ES-I3 (cell line): ENCODE data around the gene VAC14.

Experiments used
- H3K36me3 ChIP-seq: 2 replicates; pipeline ENCODE4 v1.6.1; 2013; ENCODE audit warnings: mild to moderate bottlenecking, low read length, control low read depth, moderate library complexity; ENCODE audit not compliant: insufficient read depth
- H3K4me1 ChIP-seq: 2 replicates; pipeline ENCODE4 v1.6.1; 2013; ENCODE audit warnings: mild to moderate bottlenecking, control low read depth, low read length; ENCODE audit not compliant: insufficient read depth
- H3K9ac ChIP-seq: 2 replicates; pipeline ENCODE4 v1.6.1; 2013; ENCODE audit warnings: low read depth, mild to moderate bottlenecking, low read length, moderate library complexity
- H3K9me3 ChIP-seq: 2 replicates; pipeline ENCODE4 v1.6.1; 2013; ENCODE audit warnings: mild to moderate bottlenecking, low read length, moderate library complexity; ENCODE audit not compliant: control insufficient read depth, insufficient read depth

Gene VAC14

DNA sequence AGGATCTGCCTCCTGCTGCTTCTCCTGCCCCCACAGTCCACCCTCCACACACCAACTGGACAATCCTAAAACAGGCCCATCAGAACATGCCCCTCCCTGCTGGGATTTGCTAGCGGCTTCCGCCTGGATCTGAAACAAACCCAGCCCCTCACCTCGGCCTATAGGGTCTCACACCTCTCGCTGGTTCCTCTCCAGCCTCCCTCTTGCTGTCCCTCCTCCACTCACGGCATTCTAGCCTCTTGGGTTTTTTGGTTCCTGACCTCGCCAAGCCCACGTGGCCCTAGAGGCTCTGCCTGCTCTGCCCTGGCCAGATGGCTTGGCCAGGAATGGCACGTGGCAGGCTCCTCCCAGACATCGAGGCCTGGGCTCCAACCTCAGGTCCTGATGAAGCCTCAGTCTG lies 99.4 kb downstream of the VAC14 start:
- H3K9me3 ChIP-seq, result no peaks in the 10 kb centered on the region
- peaks cover 20% of the 10 kb centered on the region; the same call in 1 of the 2 replicates for H3K4me1 ChIP-seq
- no peaks in the 10 kb centered on the region for H3K36me3 ChIP-seq
- H3K9ac ChIP-seq, result no peak overlapping the region

GRCh38 chr16:70701036-70701435 lies 99.9 kb downstream of the VAC14 start:
- H3K4me1 ChIP-seq, result peaks cover 20% of the 10 kb centered on the region; the same call in 1 of the 2 replicates
- no peak overlapping the region for H3K9ac ChIP-seq
- H3K36me3 ChIP-seq, result no peaks in the 10 kb centered on the region
- H3K9me3 ChIP-seq, result no peaks in the 10 kb centered on the region

DNA sequence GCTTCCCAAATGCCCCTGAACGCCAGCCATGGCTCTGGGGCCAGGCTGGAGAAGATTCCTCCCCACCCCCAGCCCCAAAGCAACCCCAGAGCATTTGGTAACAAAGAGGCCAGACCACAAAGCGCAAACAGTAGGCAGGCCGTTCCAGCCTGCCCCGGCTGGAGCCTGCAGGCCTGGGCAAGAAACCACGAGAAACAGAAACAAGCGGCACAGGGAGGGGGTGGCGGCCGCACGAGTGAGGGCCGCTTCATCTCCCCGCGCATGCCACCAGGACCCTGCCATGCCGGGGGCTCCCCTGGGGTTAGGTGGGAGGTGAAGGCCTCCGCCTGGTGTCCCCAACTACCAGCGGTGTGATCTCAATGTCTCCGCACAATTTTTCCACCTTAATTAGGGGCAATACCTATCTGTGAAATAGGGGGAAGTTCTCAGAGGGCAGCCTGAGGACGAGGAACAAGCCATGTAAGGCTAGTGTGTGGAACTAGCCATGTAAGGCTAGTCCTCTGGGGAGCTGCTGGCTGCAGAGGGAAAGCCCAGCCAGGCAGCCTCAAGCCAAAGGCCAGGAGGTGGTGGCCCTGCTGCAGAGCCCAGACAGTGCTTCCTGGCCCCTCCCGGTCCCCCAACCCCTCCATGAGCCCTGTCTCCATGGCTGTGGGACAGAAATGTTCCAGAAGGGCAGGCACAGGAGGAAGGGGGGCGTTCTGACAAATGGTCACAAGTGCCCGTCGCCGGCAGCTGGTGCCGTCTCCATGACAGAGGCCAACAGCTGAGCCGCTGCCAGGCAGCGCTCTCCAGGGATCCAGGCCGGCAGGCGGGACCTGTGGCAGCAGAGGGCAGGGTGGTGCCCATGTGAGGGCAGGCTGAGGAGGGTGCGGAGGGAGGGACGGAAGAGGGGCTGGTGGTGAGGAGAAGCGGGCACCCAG lies 100.6 kb downstream of the VAC14 start:
- H3K9me3 ChIP-seq, result no peaks in the 10 kb centered on the region
- H3K4me1 ChIP-seq, result peaks cover 27% of the 10 kb centered on the region; the same call in 1 of the 2 replicates
- no peak overlapping the region for H3K9ac ChIP-seq
- no peaks in the 10 kb centered on the region for H3K36me3 ChIP-seq

- H3K9me3 ChIP-seq, result no peaks in the 10 kb centered on the region
- H3K9ac ChIP-seq, result no peak overlapping the region
- peaks cover 34% of the 10 kb centered on the region; the same call in 1 of the 2 replicates for H3K4me1 ChIP-seq
Measured at GRCh38 chr16:70699696-70700095, 101.3 kb downstream of the VAC14 start.

DNA sequence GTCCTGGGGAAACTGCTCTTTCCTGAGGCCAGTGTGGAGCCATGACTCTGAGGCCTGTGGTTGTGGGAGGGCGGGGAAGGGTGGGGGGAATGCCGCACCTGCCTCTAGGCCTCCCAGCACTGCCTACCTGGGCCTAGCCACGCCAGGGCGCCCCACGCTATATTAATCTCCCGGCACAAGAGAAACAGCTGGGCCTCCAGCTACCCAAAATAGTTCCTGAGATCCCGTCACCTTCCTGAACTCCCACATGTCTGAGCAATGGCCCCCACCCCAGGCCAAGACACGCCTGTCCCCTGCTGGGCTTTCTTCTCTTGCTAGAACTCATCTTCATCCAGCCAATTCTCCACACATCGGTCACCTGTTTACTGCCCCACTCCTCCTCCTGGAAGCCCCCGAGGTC lies 102.1 kb downstream of the VAC14 start:
- peaks cover 41% of the 10 kb centered on the region; the same call in 1 of the 2 replicates for H3K4me1 ChIP-seq

More at GRCh38 chr16:70699696-70700095, 101.3 kb downstream of the VAC14 start:
- no peaks in the 10 kb centered on the region for H3K36me3 ChIP-seq

GRCh38 chr16:70697594-70698170 lies 103.3 kb downstream of the VAC14 start:
- Histone ChIP-seq H3K4me1 (peaks cover 34% of the 10 kb centered on the region; the same call in 1 of the 2 replicates), H3K9ac (no peak overlapping the region), H3K9me3 (no peaks in the 10 kb centered on the region), H3K36me3 (no peaks in the 10 kb centered on the region)

More for the DNA sequence above, 102.1 kb downstream of the VAC14 start:
- Histone ChIP-seq H3K9ac (no peak overlapping the region), H3K9me3 (no peaks in the 10 kb centered on the region), H3K36me3 (no peaks in the 10 kb centered on the region)

GRCh38 chr16:70696952-70697593 lies 103.9 kb downstream of the VAC14 start:
- H3K9me3 ChIP-seq, result no peaks in the 10 kb centered on the region
- peaks cover 30% of the 10 kb centered on the region; the same call in 1 of the 2 replicates for H3K4me1 ChIP-seq
- H3K36me3 ChIP-seq, result no peaks in the 10 kb centered on the region
- H3K9ac ChIP-seq, result no peak overlapping the region

GRCh38 chr16:70696355-70696754 lies 104.6 kb downstream of the VAC14 start:
- H3K9me3 ChIP-seq, result no peaks in the 10 kb centered on the region
- H3K36me3 ChIP-seq, result no peaks in the 10 kb centered on the region
- no peak overlapping the region for H3K9ac ChIP-seq
- peaks cover 30% of the 10 kb centered on the region; the same call in 1 of the 2 replicates for H3K4me1 ChIP-seq

DNA sequence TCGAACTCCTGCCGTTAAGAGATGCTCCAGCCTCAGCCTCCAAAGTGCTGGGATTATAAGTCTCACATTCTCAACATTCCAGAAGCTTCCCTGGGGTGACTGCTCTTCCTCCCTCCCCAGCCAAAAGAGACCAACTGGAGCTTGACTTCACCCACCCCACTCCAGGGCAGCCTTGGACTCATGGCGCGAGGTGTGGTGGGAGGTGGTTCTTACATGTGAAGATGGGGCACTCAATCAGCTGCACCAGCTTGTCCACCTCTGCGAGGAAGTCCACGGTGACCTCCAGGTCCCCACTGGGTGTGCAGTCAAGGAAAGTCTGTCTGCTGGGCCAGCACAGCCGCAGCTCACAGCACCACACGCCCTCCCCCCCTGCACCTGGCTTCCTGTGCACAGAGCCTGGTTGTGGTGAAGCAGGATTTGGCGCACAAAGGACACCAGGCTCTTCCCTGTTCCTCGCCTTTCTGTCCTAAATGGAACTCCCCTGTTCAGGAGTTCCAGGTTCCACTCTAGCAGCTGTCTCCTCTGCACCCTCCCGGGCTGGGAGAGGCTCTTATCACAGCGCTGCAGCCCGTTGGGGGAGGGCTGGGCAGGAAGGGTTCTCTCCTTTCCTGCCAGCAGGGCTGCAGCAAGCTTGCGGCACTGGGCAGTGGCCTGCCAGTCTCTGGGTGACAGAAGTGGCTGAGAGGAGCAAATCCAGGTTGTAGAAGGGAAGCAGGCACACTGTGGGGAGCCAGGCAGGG lies 105.5 kb downstream of the VAC14 start:
- Histone ChIP-seq H3K9ac (no peak overlapping the region), H3K36me3 (no peaks in the 10 kb centered on the region), H3K4me1 (peaks cover 30% of the 10 kb centered on the region; the same call in 1 of the 2 replicates), H3K9me3 (no peaks in the 10 kb centered on the region)

- Histone ChIP-seq H3K36me3 (no peaks in the 10 kb centered on the region), H3K4me1 (peaks cover 30% of the 10 kb centered on the region; the same call in 1 of the 2 replicates), H3K9me3 (no peaks in the 10 kb centered on the region), H3K9ac (no peak overlapping the region)
Measured at GRCh38 chr16:70694868-70695218, 106.1 kb downstream of the VAC14 start.

GRCh38 chr16:70694088-70694867 lies 106.7 kb downstream of the VAC14 start:
- Histone ChIP-seq H3K9ac (no peak overlapping the region), H3K9me3 (no peaks in the 10 kb centered on the region)

DNA sequence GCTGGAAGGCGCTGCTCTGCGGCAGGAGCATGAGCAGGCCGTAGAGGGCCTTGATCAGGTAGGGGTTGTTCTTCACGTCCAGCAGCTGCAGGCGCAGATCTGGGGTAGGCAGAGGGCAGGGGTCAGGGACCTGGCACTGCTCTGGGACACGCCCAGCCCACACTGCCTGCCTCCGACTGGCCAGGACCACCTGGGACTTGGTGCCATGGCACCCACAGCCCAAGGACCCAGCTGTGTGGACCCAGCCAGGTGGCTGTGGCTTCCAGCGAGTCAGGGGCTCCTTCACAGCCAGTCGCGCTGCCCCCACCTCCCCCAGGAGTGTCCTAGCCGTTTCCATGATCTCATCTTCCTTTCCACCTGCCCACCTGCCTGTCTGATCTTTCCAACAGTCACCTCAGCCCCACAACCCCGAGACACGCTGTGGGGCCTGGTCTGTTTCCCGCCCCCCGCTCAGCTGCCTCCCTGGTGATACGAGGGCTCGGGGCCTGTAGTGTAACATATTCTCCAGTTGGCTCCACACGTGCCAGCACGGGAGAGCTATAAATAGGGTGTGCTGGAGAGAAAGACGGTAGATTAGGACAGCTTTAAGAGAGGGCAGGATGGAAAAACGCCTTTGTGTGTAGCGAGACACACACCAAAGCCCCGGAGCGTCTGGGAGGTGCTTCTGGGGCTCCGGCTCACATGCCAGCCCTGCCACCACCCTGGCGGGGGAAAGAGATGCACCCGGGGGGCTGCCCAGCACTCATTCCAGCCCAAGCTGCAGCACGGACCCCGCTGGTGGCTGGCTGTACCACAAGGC lies 107.9 kb downstream of the VAC14 start:
- Histone ChIP-seq H3K9me3 (no peaks in the 10 kb centered on the region), H3K4me1 (peaks cover 34% of the 10 kb centered on the region; the same call in 1 of the 2 replicates), H3K9ac (no peak overlapping the region)

More at GRCh38 chr16:70694088-70694867, 106.7 kb downstream of the VAC14 start:
- Histone ChIP-seq H3K4me1 (peaks cover 30% of the 10 kb centered on the region; the same call in 1 of the 2 replicates), H3K36me3 (no peaks in the 10 kb centered on the region)

More for the DNA sequence above, 107.9 kb downstream of the VAC14 start:
- H3K36me3 ChIP-seq, result no peaks in the 10 kb centered on the region
